Measurements from ENCODE around the gene PACS2.

Gene PACS2

DNA sequence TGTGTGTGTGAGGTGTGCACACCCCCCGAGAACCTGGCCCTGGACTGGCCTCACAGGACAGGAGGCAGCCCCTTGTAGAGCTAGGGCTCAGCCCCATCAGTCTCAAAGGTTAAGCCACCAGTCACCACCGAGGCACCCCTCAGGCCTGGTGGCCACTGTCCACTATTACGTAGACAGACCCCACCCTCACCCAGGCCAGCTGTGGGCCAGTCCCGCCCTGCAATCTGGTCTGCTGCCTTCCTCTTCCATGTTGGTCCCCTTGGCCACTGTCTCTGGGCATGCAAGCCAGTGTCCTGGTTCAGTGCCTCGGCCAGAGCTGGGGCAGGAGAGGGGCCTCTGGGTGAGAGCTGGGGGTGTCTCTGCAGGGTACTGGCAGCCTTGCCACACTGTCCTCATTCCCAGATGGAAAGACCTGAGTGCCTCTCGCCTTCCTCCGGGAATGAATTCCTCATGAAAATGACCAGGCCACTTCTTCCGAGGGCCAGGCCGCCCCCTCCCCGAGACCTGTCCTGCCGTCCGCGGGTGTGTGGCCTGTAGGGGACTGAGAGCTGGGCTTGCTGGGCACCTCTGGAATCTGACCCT is 82.9 kb downstream of the PACS2 start:
- DNase-seq (ENCODE audit: extremely low spot score) = no peak
- POLR2A ChIA-PET = interaction anchor here (0.8 kb wide), 1 partner anchor 97 kb away, joined by 3 read pairs; the partner anchor contains the start of gene BRF1
- TF ChIP-seq, protein P1, sequence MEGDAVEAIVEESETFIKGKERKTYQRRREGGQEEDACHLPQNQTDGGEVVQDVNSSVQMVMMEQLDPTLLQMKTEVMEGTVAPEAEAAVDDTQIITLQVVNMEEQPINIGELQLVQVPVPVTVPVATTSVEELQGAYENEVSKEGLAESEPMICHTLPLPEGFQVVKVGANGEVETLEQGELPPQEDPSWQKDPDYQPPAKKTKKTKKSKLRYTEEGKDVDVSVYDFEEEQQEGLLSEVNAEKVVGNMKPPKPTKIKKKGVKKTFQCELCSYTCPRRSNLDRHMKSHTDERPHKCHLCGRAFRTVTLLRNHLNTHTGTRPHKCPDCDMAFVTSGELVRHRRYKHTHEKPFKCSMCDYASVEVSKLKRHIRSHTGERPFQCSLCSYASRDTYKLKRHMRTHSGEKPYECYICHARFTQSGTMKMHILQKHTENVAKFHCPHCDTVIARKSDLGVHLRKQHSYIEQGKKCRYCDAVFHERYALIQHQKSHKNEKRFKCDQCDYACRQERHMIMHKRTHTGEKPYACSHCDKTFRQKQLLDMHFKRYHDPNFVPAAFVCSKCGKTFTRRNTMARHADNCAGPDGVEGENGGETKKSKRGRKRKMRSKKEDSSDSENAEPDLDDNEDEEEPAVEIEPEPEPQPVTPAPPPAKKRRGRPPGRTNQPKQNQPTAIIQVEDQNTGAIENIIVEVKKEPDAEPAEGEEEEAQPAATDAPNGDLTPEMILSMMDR (IDR thresholded peaks at IDR 0.05; ENCODE audit: control extremely low read depth, extremely low read depth, low read depth, missing control alignments) = no peak
- CTCF ChIA-PET = interaction anchor here (1.0 to 3.7 kb wide), 4 partner anchors 27 to 134 kb away, joined by 3 to 13 read pairs (median 3); no protein-coding TSS in a partner anchor

DNA sequence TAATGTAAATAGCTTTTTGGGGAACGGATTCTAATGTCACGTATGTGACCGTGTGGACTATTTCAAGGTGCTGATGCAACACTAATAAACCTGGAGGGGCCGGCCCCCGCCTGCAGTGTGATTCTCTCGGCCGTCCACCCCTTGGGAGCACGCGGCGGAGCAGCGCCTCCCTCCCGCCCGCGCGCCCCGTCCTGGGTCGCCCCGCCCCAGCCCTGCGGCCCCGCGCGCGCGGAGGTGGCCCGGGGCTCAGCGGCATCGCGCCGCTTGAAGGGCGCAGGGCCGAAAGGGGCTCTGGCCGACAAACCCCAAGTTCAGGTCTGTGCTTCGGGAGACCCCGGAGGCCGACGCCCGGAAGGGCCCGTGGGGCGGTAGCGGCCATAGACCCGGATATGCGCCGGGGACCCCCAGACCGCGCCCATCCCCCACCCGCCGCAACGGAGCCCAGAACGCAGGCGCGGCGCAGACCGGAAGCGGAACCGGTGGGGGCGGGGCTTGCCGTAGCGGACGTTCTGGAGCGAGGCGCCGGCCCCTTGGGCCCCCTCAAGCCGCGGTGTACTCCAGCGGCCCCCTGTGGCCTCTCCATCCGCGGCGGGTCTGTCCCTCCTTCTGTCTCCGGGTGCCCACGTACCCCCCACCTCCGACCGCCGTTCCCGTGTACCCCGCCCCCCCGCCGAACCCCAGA is 83.6 kb downstream of the PACS2 start, which contains the start of gene TEX22:
TSS of gene TEX22 (plus strand) at position 495 of the 682 bp plus-strand sequence. CDS start 803 bp downstream, outside the sequence.
- ChIA-PET POLR2A (interaction anchor here (0.8 kb wide), 1 partner anchor 97 kb away, joined by 3 read pairs; the partner anchor contains the start of gene BRF1), CTCF (interaction anchor here (1.0 to 3.7 kb wide), 5 partner anchors 28 to 133 kb away, joined by 3 to 13 read pairs (median 3); no protein-coding TSS in a partner anchor)
- TF ChIP-seq, protein P1 (IDR thresholded peaks at IDR 0.05; ENCODE audit: control extremely low read depth, extremely low read depth, low read depth, missing control alignments) = peak; percentile 23
- peak; percentile 96 for DNase-seq (ENCODE audit: extremely low spot score)

DNA sequence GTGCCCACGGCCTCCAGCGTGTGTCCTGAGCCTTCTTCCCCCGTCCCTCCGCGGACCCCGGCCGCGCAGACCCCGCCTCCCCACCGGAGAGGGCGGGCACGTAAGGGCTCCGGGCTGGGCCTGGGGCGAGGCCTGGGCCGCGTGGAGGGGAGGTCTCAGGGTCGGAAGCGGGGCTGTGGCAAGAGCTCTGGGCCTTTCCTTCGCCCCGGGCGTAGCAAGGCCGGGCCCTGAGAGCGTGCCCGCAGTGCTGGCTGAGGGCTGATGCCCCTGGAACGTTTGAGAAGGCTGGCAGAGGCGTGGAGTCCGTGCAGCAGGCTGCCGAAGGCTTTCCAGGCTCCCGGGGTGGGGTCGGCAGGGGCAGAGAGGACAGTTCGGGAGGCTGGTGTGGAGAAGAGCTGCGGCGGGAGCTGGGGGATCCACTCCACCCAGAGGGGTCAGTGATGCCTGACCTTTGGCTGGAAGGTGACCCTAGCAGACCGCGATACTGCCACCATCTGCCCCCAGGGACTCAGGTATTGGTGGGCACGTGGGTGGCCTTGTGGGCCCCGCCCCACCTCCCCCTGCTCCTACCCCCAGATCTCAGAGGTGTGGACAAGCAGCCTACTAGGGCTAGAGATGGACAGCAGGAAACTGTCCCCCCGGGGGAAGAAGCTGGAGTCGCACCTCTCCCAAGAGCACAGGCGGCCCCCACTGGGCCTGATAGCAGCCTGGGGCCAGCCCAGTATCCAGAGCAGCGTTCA is 84.3 kb downstream of the PACS2 start:
- ChIA-PET POLR2A (no interaction called here), CTCF (interaction anchor here (1.3 to 2.0 kb wide), 4 partner anchors 28 to 91 kb away, joined by 3 to 9 read pairs (median 6); no protein-coding TSS in a partner anchor)
- TF ChIP-seq, protein P1 (IDR thresholded peaks at IDR 0.05; ENCODE audit: control extremely low read depth, extremely low read depth, low read depth, missing control alignments) = no peak
- no peak for DNase-seq (ENCODE audit: extremely low spot score)

DNA sequence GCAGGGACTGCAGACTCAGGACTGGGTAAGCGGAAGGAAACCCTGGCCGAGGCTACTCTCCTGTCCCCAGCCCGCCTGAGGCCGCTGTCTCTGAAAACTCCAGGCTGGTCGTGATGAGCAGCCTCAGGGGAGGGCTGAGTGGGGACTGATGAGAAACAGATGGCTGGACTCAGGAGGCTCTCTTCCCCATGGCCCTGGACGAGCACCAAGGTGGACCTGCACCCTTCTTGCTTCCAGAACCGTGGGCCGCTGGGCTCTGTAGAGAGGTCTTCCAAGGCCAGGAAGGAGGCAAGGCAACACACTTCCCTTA is 84.9 kb downstream of the PACS2 start:
- DNase-seq (ENCODE audit: extremely low spot score) = no peak
- TF ChIP-seq, protein P1 (IDR thresholded peaks at IDR 0.05; ENCODE audit: control extremely low read depth, extremely low read depth, low read depth, missing control alignments) = no peak
- ChIA-PET CTCF (interaction anchor here (1.1 to 2.0 kb wide), 5 partner anchors 29 to 90 kb away, joined by 3 to 9 read pairs (median 6); no protein-coding TSS in a partner anchor), POLR2A (no interaction called here)

DNA sequence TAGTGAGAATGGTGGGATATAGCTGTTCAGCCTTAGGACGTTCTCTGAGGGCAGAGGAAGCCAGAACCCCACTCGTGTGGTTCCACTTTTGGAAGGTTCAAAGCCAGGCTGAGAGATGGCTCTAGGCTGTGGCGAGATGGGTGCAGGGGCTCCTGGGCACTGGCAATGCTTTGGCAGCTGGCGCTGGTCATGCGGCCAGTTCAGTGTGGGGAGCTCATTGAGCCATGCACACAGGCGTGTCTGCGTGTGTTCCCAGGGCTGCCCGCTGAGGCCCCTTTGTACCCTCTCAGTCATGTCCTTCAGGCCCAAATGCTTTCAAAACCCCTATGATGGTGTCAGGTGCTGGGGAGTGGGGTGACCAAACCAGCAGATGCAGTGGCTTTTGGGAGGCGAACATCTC is 85.5 kb downstream of the PACS2 start:
- DNase-seq (ENCODE audit: extremely low spot score) = no peak
- POLR2A ChIA-PET = no interaction called here
- CTCF ChIA-PET = interaction anchor here (1.1 to 2.0 kb wide), 5 partner anchors 29 to 90 kb away, joined by 3 to 9 read pairs (median 6); no protein-coding TSS in a partner anchor
- TF ChIP-seq, protein P1 (IDR thresholded peaks at IDR 0.05; ENCODE audit: control extremely low read depth, extremely low read depth, low read depth, missing control alignments) = no peak

DNA sequence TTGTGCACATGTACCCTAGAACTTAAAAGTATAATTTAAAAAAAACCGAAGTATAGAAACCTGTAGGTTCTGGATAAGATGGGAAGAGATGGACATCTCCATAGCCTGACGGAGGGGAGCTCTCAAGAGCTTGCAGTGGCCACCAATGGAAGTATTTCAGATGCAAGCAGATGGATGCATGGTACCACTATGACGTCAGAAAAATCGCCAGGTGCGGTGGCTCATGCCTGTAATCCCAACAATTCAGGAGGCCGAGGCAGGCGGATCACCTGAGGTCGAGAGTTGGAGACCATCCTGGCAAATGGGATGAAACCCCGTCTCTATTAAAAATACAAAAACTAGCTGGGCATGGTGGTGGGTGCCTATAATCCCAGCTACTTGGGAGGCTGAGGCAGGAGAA is 87.2 kb downstream of the PACS2 start:
- TF ChIP-seq, protein P1 (IDR thresholded peaks at IDR 0.05; ENCODE audit: control extremely low read depth, extremely low read depth, low read depth, missing control alignments) = no peak
- ChIA-PET POLR2A (no interaction called here), CTCF (no interaction called here)
- no peak for DNase-seq (ENCODE audit: extremely low spot score)

Data from GM10248 (cell line).